ENCODE data around the gene ABCC6. TPM values are rescaled to one million over a fixed set of nuclear protein-coding genes. Genes with fewer than 3 reads are reported as not detected.

Gene ABCC6
- total RNA-seq, 1 experiment from 2014 or later = 0.73 TPM

DNA sequence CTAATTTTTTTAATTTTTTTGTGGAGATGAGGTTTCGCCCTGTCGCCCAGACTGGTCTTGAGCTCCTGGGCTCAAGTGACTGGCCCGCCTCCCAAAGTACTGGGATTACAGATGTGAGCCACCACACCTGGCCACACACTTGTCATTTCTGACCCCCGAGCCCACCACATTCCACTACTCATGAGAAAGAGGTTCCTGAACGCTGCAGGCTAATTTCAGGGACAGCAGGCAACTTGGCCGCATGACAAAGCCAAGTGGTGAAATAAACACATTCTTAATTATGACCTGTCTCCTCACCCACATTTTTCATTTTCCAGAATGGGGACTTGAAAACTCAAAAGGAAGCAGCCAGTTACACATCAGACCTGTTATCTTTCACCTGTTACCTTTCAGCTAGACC, 114.5 kb downstream of the ABCC6 start:
- Histone ChIP-seq H3K9me2 (replicated peaks; ENCODE audit: low read length) (no peaks in the 10 kb centered on the region), H3K79me2 (ENCODE audit: low read length) (no peaks in the 10 kb centered on the region), H3K4me3 (ENCODE audit: low read length) (no peak overlapping the region), H3K4me2 (ENCODE audit: low read length) (no peak overlapping the region), H2AFZ (ENCODE audit: low read length) (no peak overlapping the region), H3F3A (ENCODE audit: low read length, unreplicated experiment) (no peaks in the 10 kb centered on the region), H3K36me3 (ENCODE audit: low read depth, low read length) (peaks cover 7% of the 10 kb centered on the region; the same call in 1 of the 2 replicates), H3K27me3 (ENCODE audit: low read length) (no peaks in the 10 kb centered on the region), H4K20me1 (ENCODE audit: low read length) (no peaks in the 10 kb centered on the region), H3K9me3 (ENCODE audit: low read length) (no peaks in the 10 kb centered on the region), H3K27ac (ENCODE audit: low read length) (no peak overlapping the region), H3K9ac (ENCODE audit: low read length) (no peak overlapping the region), H3K4me1 (ENCODE audit: insufficient read depth, low read length) (no peaks in the 10 kb centered on the region)
- no peak for DNase-seq
- BruUV-seq (replicated peaks) = no TSS peak
- TF ChIP-seq, protein P1, sequence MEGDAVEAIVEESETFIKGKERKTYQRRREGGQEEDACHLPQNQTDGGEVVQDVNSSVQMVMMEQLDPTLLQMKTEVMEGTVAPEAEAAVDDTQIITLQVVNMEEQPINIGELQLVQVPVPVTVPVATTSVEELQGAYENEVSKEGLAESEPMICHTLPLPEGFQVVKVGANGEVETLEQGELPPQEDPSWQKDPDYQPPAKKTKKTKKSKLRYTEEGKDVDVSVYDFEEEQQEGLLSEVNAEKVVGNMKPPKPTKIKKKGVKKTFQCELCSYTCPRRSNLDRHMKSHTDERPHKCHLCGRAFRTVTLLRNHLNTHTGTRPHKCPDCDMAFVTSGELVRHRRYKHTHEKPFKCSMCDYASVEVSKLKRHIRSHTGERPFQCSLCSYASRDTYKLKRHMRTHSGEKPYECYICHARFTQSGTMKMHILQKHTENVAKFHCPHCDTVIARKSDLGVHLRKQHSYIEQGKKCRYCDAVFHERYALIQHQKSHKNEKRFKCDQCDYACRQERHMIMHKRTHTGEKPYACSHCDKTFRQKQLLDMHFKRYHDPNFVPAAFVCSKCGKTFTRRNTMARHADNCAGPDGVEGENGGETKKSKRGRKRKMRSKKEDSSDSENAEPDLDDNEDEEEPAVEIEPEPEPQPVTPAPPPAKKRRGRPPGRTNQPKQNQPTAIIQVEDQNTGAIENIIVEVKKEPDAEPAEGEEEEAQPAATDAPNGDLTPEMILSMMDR (conservative IDR thresholded peaks at IDR 0.05; ENCODE audit: low read depth, low read length) = no peak
- no peak for TF ChIP-seq EZH2 (IDR thresholded peaks at IDR 0.05; ENCODE audit: low read length, unreplicated experiment)
- no peak for TF ChIP-seq EZH2phosphoT487 (IDR thresholded peaks at IDR 0.05; ENCODE audit: borderline replicate concordance, low read length)
- ChIA-PET POLR2A (ENCODE audit: unreplicated experiment) (interaction anchor here (0.6 kb wide), 1 partner anchor 230 kb away, joined by 5 read pairs; no protein-coding TSS in a partner anchor), CTCF (no interaction called here)
- ATAC-seq = no peak
- intact Hi-C loops (cut with micrococcal nuclease) = no loop called here

DNA sequence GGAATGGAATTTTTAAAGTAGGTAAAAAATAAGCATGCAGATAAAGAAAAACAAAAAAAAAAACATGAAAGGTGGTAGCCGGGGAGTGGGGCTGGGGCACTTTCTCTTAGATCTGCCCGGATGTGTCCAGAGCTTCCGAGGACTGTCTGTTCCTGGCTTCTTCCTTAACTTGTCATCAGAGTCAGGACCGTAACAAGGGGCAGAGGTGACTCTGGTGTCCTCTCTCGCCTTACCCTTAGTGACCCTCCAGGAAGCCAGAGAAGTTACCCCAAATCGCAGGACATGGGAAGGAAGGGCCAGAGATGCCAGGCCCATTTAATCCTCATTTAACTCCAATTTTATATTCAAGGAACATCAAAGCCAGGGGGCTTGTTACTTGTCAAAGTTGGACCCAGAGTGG, 115.5 kb downstream of the ABCC6 start:
- BruUV-seq (replicated peaks) = no TSS peak
- Histone ChIP-seq H3K36me3 (ENCODE audit: low read depth, low read length) (peaks cover 11% of the 10 kb centered on the region; the same call in 1 of the 2 replicates), H3K9ac (ENCODE audit: low read length) (no peak overlapping the region), H3K4me2 (ENCODE audit: low read length) (no peak overlapping the region), H3K27ac (ENCODE audit: low read length) (no peak overlapping the region), H3K4me3 (ENCODE audit: low read length) (no peak overlapping the region), H2AFZ (ENCODE audit: low read length) (no peak overlapping the region), H3K9me3 (ENCODE audit: low read length) (no peaks in the 10 kb centered on the region), H3K4me1 (ENCODE audit: insufficient read depth, low read length) (no peaks in the 10 kb centered on the region), H3F3A (ENCODE audit: low read length, unreplicated experiment) (no peaks in the 10 kb centered on the region), H3K27me3 (ENCODE audit: low read length) (no peaks in the 10 kb centered on the region), H3K9me2 (replicated peaks; ENCODE audit: low read length) (no peaks in the 10 kb centered on the region), H4K20me1 (ENCODE audit: low read length) (no peaks in the 10 kb centered on the region), H3K79me2 (ENCODE audit: low read length) (no peaks in the 10 kb centered on the region)
- no peak for ATAC-seq
- no peak for DNase-seq
- ChIA-PET CTCF (interaction anchor here (0.6 kb wide), 1 partner anchor 330 kb away, joined by 4 read pairs; no protein-coding TSS in a partner anchor), POLR2A (ENCODE audit: unreplicated experiment) (no interaction called here)
- intact Hi-C loops (cut with micrococcal nuclease) = no loop called here
- TF ChIP-seq EZH2phosphoT487 (IDR thresholded peaks at IDR 0.05; ENCODE audit: borderline replicate concordance, low read length) = no peak
- TF ChIP-seq, protein P1 (conservative IDR thresholded peaks at IDR 0.05; ENCODE audit: low read depth, low read length) = no peak

DNA sequence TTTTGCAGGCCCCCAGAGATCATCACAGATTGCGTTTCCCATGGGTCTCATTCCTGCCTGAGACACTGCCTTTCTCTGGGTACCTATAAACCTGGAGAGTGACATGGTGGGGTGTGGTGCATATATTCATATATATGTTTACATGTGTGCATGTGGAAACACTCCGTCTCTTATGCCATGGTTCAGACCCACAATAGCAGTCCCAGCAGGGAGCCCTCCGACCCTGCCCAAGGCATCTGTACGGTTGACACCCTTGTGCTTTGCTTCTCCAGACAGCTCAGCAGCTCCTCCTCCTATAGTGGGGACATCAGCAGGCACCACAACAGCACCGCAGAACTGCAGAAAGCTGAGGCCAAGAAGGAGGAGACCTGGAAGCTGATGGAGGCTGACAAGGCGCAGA, 116.8 kb downstream of the ABCC6 start:
- peaks cover 6% of the 10 kb centered on the region; the same call in 1 of the 2 replicates for H3K36me3 ChIP-seq (ENCODE audit: low read depth, low read length)
- H2AFZ ChIP-seq (ENCODE audit: low read length) = no peak overlapping the region
- POLR2A ChIA-PET (ENCODE audit: unreplicated experiment) = no interaction called here
- H3K4me3 ChIP-seq (ENCODE audit: low read length) = no peak overlapping the region
- H3K79me2 ChIP-seq (ENCODE audit: low read length) = no peaks in the 10 kb centered on the region
- H3K27ac ChIP-seq (ENCODE audit: low read length) = no peak overlapping the region
- H3K27me3 ChIP-seq (ENCODE audit: low read length) = no peaks in the 10 kb centered on the region
- no peak for TF ChIP-seq EZH2 (IDR thresholded peaks at IDR 0.05; ENCODE audit: low read length, unreplicated experiment)
- TF ChIP-seq, protein P1 (conservative IDR thresholded peaks at IDR 0.05; ENCODE audit: low read depth, low read length) = no peak
- no TSS peak for BruUV-seq (replicated peaks)
- ATAC-seq = no peak
- DNase-seq = no peak
- CTCF ChIA-PET = no interaction called here
- no peaks in the 10 kb centered on the region for H3F3A ChIP-seq (ENCODE audit: low read length, unreplicated experiment)
- H4K20me1 ChIP-seq (ENCODE audit: low read length) = no peaks in the 10 kb centered on the region
- no peaks in the 10 kb centered on the region for H3K4me1 ChIP-seq (ENCODE audit: insufficient read depth, low read length)
- no peak overlapping the region for H3K4me2 ChIP-seq (ENCODE audit: low read length)
- no peaks in the 10 kb centered on the region for H3K9me2 ChIP-seq (replicated peaks; ENCODE audit: low read length)
- no peak overlapping the region for H3K9ac ChIP-seq (ENCODE audit: low read length)
- H3K9me3 ChIP-seq (ENCODE audit: low read length) = no peaks in the 10 kb centered on the region
- intact Hi-C loops (cut with micrococcal nuclease) = no loop called here

Measured in PC-3 (cell line).